Mesenchymal stem cell (in vitro differentiated cells and primary cell): ENCODE data around the gene PLXNC1.

Experiments used
- DNase-seq: peaks from one replicate; pipeline ENCODE4 v3.0.0-alpha.2; 2013
- H2AFZ ChIP-seq: one replicate; pipeline ENCODE4 v1.6.1; 2013; ENCODE audit warnings: low read depth, mild to moderate bottlenecking, control low read depth, inconsistent platforms, low read length, moderate library complexity
- H2AK5ac ChIP-seq: 2 replicates; pipeline ENCODE4 v1.6.1; 2013; ENCODE audit warnings: low read length, moderate library complexity, mild to moderate bottlenecking, inconsistent platforms; ENCODE audit not compliant: severe bottlenecking
- H2BK120ac ChIP-seq: one replicate; pipeline ENCODE4 v1.6.1; 2013; ENCODE audit warnings: low read depth, mild to moderate bottlenecking, inconsistent platforms, low read length, moderate library complexity
- H2BK12ac ChIP-seq, 2 experiments: one replicate each; pipeline ENCODE4 v1.6.1; 2013; ENCODE audit warnings: inconsistent platforms in 2 of 2, low read length in 2 of 2, mild to moderate bottlenecking in 2 of 2, moderate library complexity in 2 of 2, control low read depth in 1 of 2
- H2BK15ac ChIP-seq: one replicate; pipeline ENCODE4 v1.6.1; 2013; ENCODE audit warnings: mild to moderate bottlenecking, low read depth, inconsistent platforms; ENCODE audit not compliant: poor library complexity, severe bottlenecking
- H2BK5ac ChIP-seq: 2 replicates; pipeline ENCODE4 v1.6.1; 2013; ENCODE audit warnings: low read depth, mild to moderate bottlenecking, low read length, control low read depth, inconsistent platforms; ENCODE audit not compliant: poor library complexity, severe bottlenecking
- H3K14ac ChIP-seq, 2 experiments: one replicate each; pipeline ENCODE4 v1.6.1; 2013; ENCODE audit warnings: inconsistent platforms in 2 of 2, low read length in 2 of 2, control low read depth in 1 of 2, mild to moderate bottlenecking in 1 of 2, moderate library complexity in 1 of 2
- H3K18ac ChIP-seq, 2 experiments: one replicate each; pipeline ENCODE4 v1.6.1; 2013; ENCODE audit warnings: inconsistent platforms in 2 of 2, low read length in 2 of 2, control low read depth in 1 of 2, low read depth in 1 of 2, mild to moderate bottlenecking in 1 of 2
- H3K23ac ChIP-seq, 2 experiments: one replicate each; pipeline ENCODE4 v1.6.1; 2013; ENCODE audit warnings: inconsistent platforms in 2 of 2, low read length in 2 of 2, mild to moderate bottlenecking in 2 of 2, moderate library complexity in 2 of 2, control low read depth in 1 of 2
- H3K27ac ChIP-seq: 2 replicates; pipeline ENCODE4 v1.5.1; 2013; ENCODE audit warnings: mild to moderate bottlenecking, moderate library complexity, low read length, control low read depth, inconsistent platforms; ENCODE audit not compliant: poor library complexity, severe bottlenecking
- H3K27me3 ChIP-seq, 2 experiments: 2 replicates each; pipeline versions ENCODE4 v1.6.1 to v1.7.0; 2013; ENCODE audit warnings: low read length in 2 of 2, mild to moderate bottlenecking in 2 of 2, moderate library complexity in 2 of 2, control low read depth in 1 of 2, inconsistent platforms in 1 of 2; ENCODE audit not compliant: control insufficient read depth in 1 of 2, insufficient read depth in 1 of 2
- H3K36me3 ChIP-seq, 2 experiments: 2 replicates each; pipeline versions ENCODE4 v1.6.1 to v1.7.0; 2013; ENCODE audit warnings: low read length in 2 of 2, control low read depth in 1 of 2, inconsistent platforms in 1 of 2, low read depth in 1 of 2, mild to moderate bottlenecking in 1 of 2; ENCODE audit not compliant: insufficient read depth in 2 of 2, control insufficient read depth in 1 of 2
- H3K4ac ChIP-seq, 2 experiments: one replicate each; pipeline ENCODE4 v1.6.1; 2013; ENCODE audit warnings: inconsistent platforms in 2 of 2, low read length in 2 of 2, mild to moderate bottlenecking in 2 of 2, moderate library complexity in 2 of 2, control low read depth in 1 of 2, low read depth in 1 of 2
- H3K4me1 ChIP-seq: 2 replicates; pipeline ENCODE4 v1.6.1; 2013; ENCODE audit warnings: low read depth, low read length, control low read depth; ENCODE audit not compliant: control insufficient read depth, insufficient read depth
- H3K4me2 ChIP-seq: 2 replicates; pipeline ENCODE4 v1.6.1; 2013; ENCODE audit warnings: low read length, mild to moderate bottlenecking, inconsistent platforms; ENCODE audit not compliant: poor library complexity, severe bottlenecking
- H3K4me3 ChIP-seq, 2 experiments: 2 replicates each; pipeline versions ENCODE4 v1.5.1 to v1.7.0; 2013; ENCODE audit warnings: low read length in 2 of 2, mild to moderate bottlenecking in 2 of 2, control low read depth in 1 of 2, low read depth in 1 of 2; ENCODE audit not compliant: insufficient read depth in 1 of 2
- H3K79me1 ChIP-seq: replicated peaks from 2 replicates; pipeline ENCODE4 v1.6.1; 2013; ENCODE audit warnings: mild to moderate bottlenecking, control low read depth, low read length, inconsistent platforms; ENCODE audit not compliant: poor library complexity, severe bottlenecking
- H3K9ac ChIP-seq: 2 replicates; pipeline ENCODE4 v1.7.0; 2013; ENCODE audit warnings: mild to moderate bottlenecking, low read length, moderate library complexity
- H3K9me3 ChIP-seq: 2 replicates; pipeline ENCODE4 v1.7.0; 2013; ENCODE audit warnings: mild to moderate bottlenecking, low read length; ENCODE audit not compliant: control insufficient read depth
- H4K8ac ChIP-seq: one replicate; pipeline ENCODE4 v1.6.1; 2013; ENCODE audit warnings: inconsistent platforms, mild to moderate bottlenecking, low read length, moderate library complexity
- H4K91ac ChIP-seq: one replicate; pipeline ENCODE4 v1.6.1; 2013; ENCODE audit warnings: mild to moderate bottlenecking, low read length, inconsistent platforms
- WGBS: methylation state at CpG from one replicate; pipeline ENCODE4 v1.1.7; 2013; ENCODE audit warnings: mixed read lengths; 5-methylcytosine and 5-hydroxymethylcytosine counted together

The PLXNC1 gene

DNA sequence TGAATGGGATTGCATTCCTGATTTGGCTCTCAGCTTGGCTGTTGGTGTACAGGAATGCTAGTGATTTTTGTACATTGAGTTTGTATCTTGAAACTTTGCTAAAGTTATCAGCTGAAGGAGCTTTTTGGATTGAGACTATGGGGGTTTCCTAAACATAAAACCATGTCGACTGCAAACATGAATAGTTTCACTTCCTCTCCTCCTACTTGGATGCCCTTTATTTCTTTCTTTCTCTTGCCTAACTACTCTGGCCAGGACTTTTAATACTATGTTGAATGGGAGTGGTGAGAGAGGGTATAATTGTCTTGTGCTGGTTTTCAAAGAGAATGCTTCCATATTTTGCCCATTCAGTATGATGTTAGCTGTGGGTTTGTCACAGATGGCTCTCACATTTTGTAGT, 169.8 kb downstream of the PLXNC1 start:
- Histone ChIP-seq H2BK120ac (no peak overlapping the region), H2BK15ac (no peak overlapping the region), H2AFZ (no peak overlapping the region), H3K23ac (no peak overlapping the region), H3K36me3 (peaks cover 20 to 22% of the 10 kb centered on the region in 2 experiments), H3K9me3 (peaks cover 48% of the 10 kb centered on the region), H3K4ac (no peak overlapping the region), H3K4me3 (no peak overlapping the region), H3K4me2 (no peak overlapping the region), H2AK5ac (no peak overlapping the region), H4K8ac (no peak overlapping the region), H2BK5ac (no peak overlapping the region), H3K18ac (no peak overlapping the region), H3K79me1 (no peaks in the 10 kb centered on the region), H3K27me3 (no peaks in the 10 kb centered on the region), H2BK12ac (no peak overlapping the region), H3K9ac (no peak overlapping the region), H3K27ac (no peak overlapping the region), H4K91ac (no peak overlapping the region), H3K14ac (no peak overlapping the region), H3K4me1 (no peaks in the 10 kb centered on the region)
- WGBS = no CpG with 5 or more reads among the region's 1 CpG
- DNase-seq = no peak

- Histone ChIP-seq H2BK5ac (no peak overlapping the region), H3K9ac (no peak overlapping the region), H4K91ac (no peak overlapping the region), H3K27ac (no peak overlapping the region), H2AK5ac (no peak overlapping the region), H3K4me3 (no peak overlapping the region), H2BK15ac (no peak overlapping the region), H3K36me3 (peaks cover 22 to 29% of the 10 kb centered on the region in 2 experiments), H3K23ac (no peak overlapping the region), H3K18ac (no peak overlapping the region), H3K4ac (no peak overlapping the region), H3K79me1 (no peaks in the 10 kb centered on the region), H3K4me1 (no peaks in the 10 kb centered on the region), H3K14ac (no peak overlapping the region), H2BK12ac (no peak overlapping the region), H3K27me3 (no peaks in the 10 kb centered on the region), H3K9me3 (peaks cover 51% of the 10 kb centered on the region), H2BK120ac (no peak overlapping the region), H2AFZ (no peak overlapping the region), H4K8ac (no peak overlapping the region), H3K4me2 (no peak overlapping the region)
- DNase-seq = no peak
Measured at GRCh38 chr12:94320109-94320508, 171.7 kb downstream of the PLXNC1 start.

DNA sequence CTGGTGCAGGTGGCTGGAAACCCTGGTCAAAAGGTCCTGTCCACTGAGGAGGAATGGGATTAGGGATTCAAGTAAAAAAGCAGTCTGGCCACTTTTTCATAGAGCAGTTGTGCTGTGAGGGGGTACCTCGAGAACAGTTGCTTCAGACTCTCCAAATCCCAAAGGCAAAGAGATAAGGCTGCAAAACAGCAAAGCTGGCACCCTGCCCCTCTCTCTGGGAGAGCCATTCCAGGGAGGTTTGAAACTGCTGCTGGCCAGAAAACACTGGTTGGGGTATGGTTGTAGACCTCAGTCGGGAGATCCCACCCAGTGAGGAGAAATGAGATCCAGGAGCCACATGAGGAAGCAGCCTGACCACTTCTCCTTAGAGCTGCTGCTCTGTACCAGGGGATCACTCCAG, 174.0 kb downstream of the PLXNC1 start:
- WGBS = 100% methylated on average over 2 of the region's 2 CpGs
- no peaks in the 10 kb centered on the region for H3K4me1 ChIP-seq
- no peak overlapping the region for H2BK5ac ChIP-seq
- H2AFZ ChIP-seq = no peak overlapping the region
- H4K91ac ChIP-seq = no peak overlapping the region
- no peak overlapping the region for H3K18ac ChIP-seq
- peaks cover 22 to 29% of the 10 kb centered on the region in 2 experiments for H3K36me3 ChIP-seq
- H3K4ac ChIP-seq = no peak overlapping the region
- H3K79me1 ChIP-seq = no peaks in the 10 kb centered on the region
- H3K4me3 ChIP-seq = no peak overlapping the region
- peaks cover 51% of the 10 kb centered on the region for H3K9me3 ChIP-seq
- H3K14ac ChIP-seq = no peak overlapping the region
- H3K9ac ChIP-seq = no peak overlapping the region
- no peak overlapping the region for H2BK12ac ChIP-seq
- H3K27me3 ChIP-seq = no peaks in the 10 kb centered on the region
- H3K27ac ChIP-seq = no peak overlapping the region
- no peak overlapping the region for H3K4me2 ChIP-seq
- H2BK120ac ChIP-seq = no peak overlapping the region
- no peak overlapping the region for H4K8ac ChIP-seq
- DNase-seq = no peak
- no peak overlapping the region for H2AK5ac ChIP-seq
- H2BK15ac ChIP-seq = no peak overlapping the region
- no peak overlapping the region for H3K23ac ChIP-seq

DNA sequence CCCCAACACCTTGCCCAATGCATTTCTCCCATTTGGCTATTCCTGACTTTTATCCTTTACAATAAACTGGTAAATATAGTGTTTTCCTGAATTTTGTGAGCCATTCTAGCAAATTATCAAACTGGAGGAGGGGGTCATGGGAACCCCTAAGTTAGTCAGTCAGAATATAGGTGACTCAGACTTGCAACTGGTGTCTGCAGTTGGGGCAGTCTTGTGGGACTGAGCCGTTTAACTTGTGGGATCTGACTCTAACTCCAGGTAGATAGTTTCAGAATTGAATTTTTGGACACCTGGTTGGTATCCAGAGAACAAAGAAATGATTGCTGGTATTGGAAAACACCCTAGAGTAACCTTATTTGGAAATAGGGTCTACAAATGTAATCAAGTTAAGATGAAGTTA, 177.9 kb downstream of the PLXNC1 start:
- no peak overlapping the region for H2BK5ac ChIP-seq
- peaks cover 19% of the 10 kb centered on the region for H3K9me3 ChIP-seq
- H3K79me1 ChIP-seq = no peaks in the 10 kb centered on the region
- H3K14ac ChIP-seq = no peak overlapping the region
- no peak overlapping the region for H2BK15ac ChIP-seq
- no peak overlapping the region for H3K4ac ChIP-seq
- no peak overlapping the region for H4K8ac ChIP-seq
- H2BK120ac ChIP-seq = no peak overlapping the region
- no peak overlapping the region for H4K91ac ChIP-seq
- no peak overlapping the region for H3K4me2 ChIP-seq
- DNase-seq = no peak
- no peak overlapping the region for H3K23ac ChIP-seq
- H3K4me3 ChIP-seq = no peak overlapping the region
- no peak overlapping the region for H2AK5ac ChIP-seq
- H3K27me3 ChIP-seq = no peaks in the 10 kb centered on the region
- no peak overlapping the region for H3K9ac ChIP-seq
- H3K36me3 ChIP-seq = peaks cover 21 to 31% of the 10 kb centered on the region in 2 experiments
- 88% methylated on average over 1 of the region's 1 CpG for WGBS
- H3K18ac ChIP-seq = no peak overlapping the region
- no peak overlapping the region for H2BK12ac ChIP-seq
- no peak overlapping the region for H2AFZ ChIP-seq
- no peak overlapping the region for H3K27ac ChIP-seq
- H3K4me1 ChIP-seq = no peaks in the 10 kb centered on the region
